Measurements from ENCODE around the gene PDLIM1.

- no peak for TF ChIP-seq CTCF (IDR thresholded peaks at IDR 0.05)
- no peak for TF ChIP-seq POLR2A (IDR thresholded peaks at IDR 0.05)
- no peak for TF ChIP-seq POLR2AphosphoS5 (IDR thresholded peaks at IDR 0.05)
- no peak for TF ChIP-seq EP300 (IDR thresholded peaks at IDR 0.05)
Observed at GRCh38 chr10:95325863-95326262, 35.1 kb upstream of the PDLIM1 start.
